NCI-H1417 (cell line): Measurements from ENCODE around the gene NUB1.
A peak's percentile ranks its signal among the peaks of the same experiment; 100 is the strongest.

ENCODE experiments used
- DNase-seq, 3 experiments: peaks; one replicate each; lab custom pipeline; 2025; lab: John Stamatoyannopoulos, UW

The NUB1 gene

GRCh38 chr7:151378011-151378410 lies 36.4 kb downstream of the NUB1 start:
- peak in 1 of 3 experiments; percentile 28 for DNase-seq

GRCh38 chr7:151378496-151379192 lies 37.0 kb downstream of the NUB1 start:
- DNase-seq: no peak

- DNase-seq: no peak
Measured at GRCh38 chr7:151379193-151379520, 37.5 kb downstream of the NUB1 start.

GRCh38 chr7:151379534-151380198 lies 38.1 kb downstream of the NUB1 start:
- no peak for DNase-seq

GRCh38 chr7:151380199-151381097 lies 38.8 kb downstream of the NUB1 start:
- no peak for DNase-seq

GRCh38 chr7:151381098-151381347 lies 39.4 kb downstream of the NUB1 start:
- DNase-seq: no peak

- peak in 2 of 3 experiments; percentile 67 to 77 for DNase-seq
Measured at GRCh38 chr7:151381348-151382078, 39.9 kb downstream of the NUB1 start.

GRCh38 chr7:151382079-151382885 lies 40.7 kb downstream of the NUB1 start:
- peak in 2 of 3 experiments; percentile 54 to 59 for DNase-seq

- no peak for DNase-seq
Measured at GRCh38 chr7:151383638-151384351, 42.2 kb downstream of the NUB1 start.

GRCh38 chr7:151384352-151384697 lies 42.7 kb downstream of the NUB1 start:
- DNase-seq: no peak

- no peak for DNase-seq
Measured at GRCh38 chr7:151384776-151385625, 43.4 kb downstream of the NUB1 start.

GRCh38 chr7:151385626-151386300 lies 44.2 kb downstream of the NUB1 start:
- no peak for DNase-seq

GRCh38 chr7:151386301-151387160 lies 44.9 kb downstream of the NUB1 start:
- DNase-seq: no peak

GRCh38 chr7:151387161-151388006 lies 45.8 kb downstream of the NUB1 start:
- no peak for DNase-seq

GRCh38 chr7:151388007-151388297 lies 46.3 kb downstream of the NUB1 start:
- DNase-seq: no peak

GRCh38 chr7:151388430-151388829 lies 46.8 kb downstream of the NUB1 start:
- DNase-seq: no peak

GRCh38 chr7:151389096-151389767 lies 47.6 kb downstream of the NUB1 start:
- no peak for DNase-seq
